HepG2 (cell line): ENCODE results near the gene FGFR2. TPM values are rescaled to one million over a fixed set of nuclear protein-coding genes. Genes with fewer than 3 reads are reported as not detected.
A peak's percentile ranks its signal among the peaks of the same experiment; 100 is the strongest.

ENCODE experiments used
- ADNP ChIP-seq: sonication (generic); formaldehyde crosslinking; IDR thresholded peaks from 2 replicates; pipeline ENCODE4 v1.4.0; 2020; ENCODE audit warnings: missing genetic modification reagents
- ARHGAP35 ChIP-seq: sonication (generic); formaldehyde crosslinking; IDR thresholded peaks from 2 replicates; pipeline ENCODE4 v1.9.0; 2022; ENCODE audit warnings: mild to moderate bottlenecking, inconsistent platforms, moderate library complexity, missing genetic modification reagents, borderline replicate concordance
- ARNT ChIP-seq: fragments of 450-650 bp; IDR thresholded peaks from 2 replicates; pipeline ENCODE4 v1.6.1; 2017
- ATAD3A ChIP-seq: sonication (generic); formaldehyde crosslinking; IDR thresholded peaks from 2 replicates; pipeline ENCODE4 v1.4.0; 2020; ENCODE audit warnings: missing genetic modification reagents
- BCL3 ChIP-seq: sonication (generic); formaldehyde crosslinking; IDR thresholded peaks from 2 replicates; pipeline ENCODE4 v1.5.1; 2020; ENCODE audit warnings: mild to moderate bottlenecking, missing genetic modification reagents, moderate library complexity
- CHD2 ChIP-seq: IDR thresholded peaks from 2 replicates; pipeline ENCODE4 v1.6.1; 2011; ENCODE audit warnings: low read depth, low read length, improper control_type of control experiment
- CTCF ChIP-seq: sonication (generic); formaldehyde crosslinking; IDR thresholded peaks from 2 replicates; pipeline ENCODE4 v1.5.0; 2020; ENCODE audit warnings: mild to moderate bottlenecking, missing genetic modification reagents, moderate library complexity
- FOSL2 ChIP-seq: sonication (generic); formaldehyde crosslinking; IDR thresholded peaks from 2 replicates; pipeline ENCODE4 v1.4.0; 2020; ENCODE audit warnings: missing genetic modification reagents
- HNRNPLL ChIP-seq: fragments of 200-400 bp; formaldehyde crosslinking; IDR thresholded peaks from 2 replicates; pipeline ENCODE4 v1.6.1; 2017; ENCODE audit warnings: mild to moderate bottlenecking, low read depth, low read length; ENCODE audit not compliant: poor library complexity, severe bottlenecking
- JUN ChIP-seq: sonication (generic); formaldehyde crosslinking; IDR thresholded peaks from 2 replicates; pipeline ENCODE4 v1.4.0; 2020; ENCODE audit warnings: mild to moderate bottlenecking, missing genetic modification reagents
- NR2C2 ChIP-seq: sonication (generic); formaldehyde crosslinking; IDR thresholded peaks from 2 replicates; pipeline ENCODE4 v1.4.0; 2020; ENCODE audit warnings: missing genetic modification reagents, mild to moderate bottlenecking, moderate library complexity, borderline replicate concordance
- NR2F2 ChIP-seq: IDR thresholded peaks from 2 replicates; pipeline ENCODE4 v1.6.1; 2012; ENCODE audit warnings: low read depth, inconsistent platforms, borderline replicate concordance
- PRPF4 ChIP-seq: fragments of 200-400 bp; formaldehyde crosslinking; IDR thresholded peaks from 2 replicates; pipeline ENCODE4 v1.6.1; 2016; ENCODE audit warnings: low read length, low read depth; ENCODE audit not compliant: poor library complexity, severe bottlenecking
- RFXANK ChIP-seq: IDR thresholded peaks from 2 replicates; pipeline ENCODE4 v1.6.1; 2016
- ZNF142 ChIP-seq: sonication (generic); formaldehyde crosslinking; IDR thresholded peaks from 2 replicates; pipeline ENCODE4 v1.4.0; 2020; ENCODE audit warnings: missing genetic modification reagents
- ZNF557 ChIP-seq: sonication (generic); formaldehyde crosslinking; IDR thresholded peaks from 2 replicates; pipeline ENCODE4 v1.4.0; 2020; ENCODE audit warnings: missing genetic modification reagents
- ZNF784 ChIP-seq: sonication (generic); formaldehyde crosslinking; IDR thresholded peaks from 2 replicates; pipeline ENCODE4 v1.5.1; 2020; ENCODE audit warnings: missing genetic modification reagents, mild to moderate bottlenecking, borderline replicate concordance
- ZNF879 ChIP-seq: sonication (generic); formaldehyde crosslinking; IDR thresholded peaks from 2 replicates; pipeline ENCODE4 v1.8.1; 2023; ENCODE audit warnings: missing genetic modification reagents
- ZSCAN9 ChIP-seq: IDR thresholded peaks from 2 replicates; pipeline ENCODE4 v1.6.1; 2016; ENCODE audit warnings: borderline replicate concordance
- polyA plus RNA-seq, 8 experiments: library from polyadenylated mRNA; depleted of rRNA in 3 of 8; stranded (reverse) in 7 of 8; unstranded in 1 of 8; fragments of >200 nt; fragmentation: Illumina TruSeq in 4 of 8; extraction: Trizol in 4 of 8; gene quantifications; 2 replicates each; pipeline versions ENCODE4 v1.2.1 to v1.2.3, GENCODE V29; 2011 to 2016; ENCODE audit warnings: low read depth in 4 of 8, missing spikeins in 1 of 8, mixed read lengths in 1 of 8; ENCODE audit not compliant: insufficient read depth in 1 of 8
- total RNA-seq, 5 experiments: library from RNA; depleted of rRNA; stranded (reverse); fragments of >200 nt; fragmentation: Illumina TruSeq; extraction: Trizol; gene quantifications; 2 replicates each; pipeline ENCODE4 v1.2.3, GENCODE V29; 2016; ENCODE audit warnings: low read depth in 1 of 5

FGFR2 gene
- total and polyA plus RNA-seq, 2 of the 13 experiments (the other 11 are each of a cell fraction or from before 2014, with no cell fraction given): 1.6 to 2.6 TPM

GRCh38 chr10:121608469-121609190, 10.4 kb upstream of the FGFR2 start (continued):
- TF ChIP-seq ZNF142 (CRISPR knock-in tag) (peak; percentile 48; the same call in 1 of the 2 replicates), ZNF879 (CRISPR knock-in tag) (no peak), NR2C2 (CRISPR knock-in tag) (no peak), RFXANK (CRISPR knock-in tag) (no peak), NR2F2 (no peak), FOSL2 (no peak), CHD2 (no peak), HNRNPLL (peak; percentile 86), ATAD3A (no peak), CTCF (CRISPR knock-in tag) (peak; percentile 82), BCL3 (CRISPR knock-in tag) (no peak), ZNF784 (CRISPR knock-in tag) (no peak), ARHGAP35 (CRISPR knock-in tag) (no peak; the same call in 1 of the 2 replicates), ZSCAN9 (no peak), ZNF557 (CRISPR knock-in tag) (no peak), ARNT (no peak), ADNP (no peak), PRPF4 (no peak), JUN (CRISPR knock-in tag) (no peak)
